ENCODE data around the gene IER5L.

Gene IER5L

GRCh38 chr9:129160712-129161533 lies 17.1 kb downstream of the IER5L start:
- no peak for DNase-seq (ENCODE audit: low spot score)

GRCh38 chr9:129156163-129156562 lies 21.9 kb downstream of the IER5L start:
- DNase-seq (ENCODE audit: low spot score), result no peak

- DNase-seq (ENCODE audit: low spot score), result no peak
These were observed 23.1 kb downstream of the IER5L start for GRCh38 chr9:129154866-129155477.

- DNase-seq (ENCODE audit: low spot score), result no peak
These were observed 26.6 kb downstream of the IER5L start for GRCh38 chr9:129151469-129151868.

GRCh38 chr9:129150672-129151211 lies 27.3 kb downstream of the IER5L start:
- no peak for DNase-seq (ENCODE audit: low spot score)

GRCh38 chr9:129150122-129150521 lies 27.9 kb downstream of the IER5L start:
- DNase-seq (ENCODE audit: low spot score), result no peak

GRCh38 chr9:129149442-129149841 lies 28.6 kb downstream of the IER5L start:
- no peak for DNase-seq (ENCODE audit: low spot score)

GRCh38 chr9:129148463-129149204 lies 29.4 kb downstream of the IER5L start:
- no peak for DNase-seq (ENCODE audit: low spot score)

- DNase-seq (ENCODE audit: low spot score), result no peak
These were observed 31.6 kb downstream of the IER5L start for GRCh38 chr9:129146441-129146941.

- peak; percentile 36 for DNase-seq (ENCODE audit: low spot score)
These were observed 32.2 kb downstream of the IER5L start for GRCh38 chr9:129145841-129146292.

GRCh38 chr9:129145316-129145715 lies 32.7 kb downstream of the IER5L start:
- no peak for DNase-seq (ENCODE audit: low spot score)

GRCh38 chr9:129143031-129143927 lies 34.8 kb downstream of the IER5L start:
- peak; percentile 90 for DNase-seq (ENCODE audit: low spot score)

- DNase-seq (ENCODE audit: low spot score), result no peak
These were observed 35.7 kb downstream of the IER5L start for GRCh38 chr9:129142138-129142935.

- DNase-seq (ENCODE audit: low spot score), result no peak
These were observed 36.7 kb downstream of the IER5L start for GRCh38 chr9:129141066-129142041.

GRCh38 chr9:129140397-129141065 lies 37.5 kb downstream of the IER5L start:
- no peak for DNase-seq (ENCODE audit: low spot score)

GRCh38 chr9:129139993-129140396 lies 38.1 kb downstream of the IER5L start:
- peak; percentile 62 for DNase-seq (ENCODE audit: low spot score)

- peak; percentile 89 for DNase-seq (ENCODE audit: low spot score)
These were observed 38.6 kb downstream of the IER5L start for GRCh38 chr9:129139233-129139992.

Data from HuH-7.5 (cell line).